ENCODE measurements around the gene ZNF205. TPM values are rescaled to one million over a fixed set of nuclear protein-coding genes. Genes with fewer than 3 reads are reported as not detected.
A peak's percentile ranks its signal among the peaks of the same experiment; 100 is the strongest.

Gene ZNF205
- total and polyA plus RNA-seq, 10 of the 15 experiments (the other 5 are each of a cell fraction or from before 2014, with no cell fraction given) = 0.26 to 1.5 (median 0.78) TPM; not detected in 2

DNA sequence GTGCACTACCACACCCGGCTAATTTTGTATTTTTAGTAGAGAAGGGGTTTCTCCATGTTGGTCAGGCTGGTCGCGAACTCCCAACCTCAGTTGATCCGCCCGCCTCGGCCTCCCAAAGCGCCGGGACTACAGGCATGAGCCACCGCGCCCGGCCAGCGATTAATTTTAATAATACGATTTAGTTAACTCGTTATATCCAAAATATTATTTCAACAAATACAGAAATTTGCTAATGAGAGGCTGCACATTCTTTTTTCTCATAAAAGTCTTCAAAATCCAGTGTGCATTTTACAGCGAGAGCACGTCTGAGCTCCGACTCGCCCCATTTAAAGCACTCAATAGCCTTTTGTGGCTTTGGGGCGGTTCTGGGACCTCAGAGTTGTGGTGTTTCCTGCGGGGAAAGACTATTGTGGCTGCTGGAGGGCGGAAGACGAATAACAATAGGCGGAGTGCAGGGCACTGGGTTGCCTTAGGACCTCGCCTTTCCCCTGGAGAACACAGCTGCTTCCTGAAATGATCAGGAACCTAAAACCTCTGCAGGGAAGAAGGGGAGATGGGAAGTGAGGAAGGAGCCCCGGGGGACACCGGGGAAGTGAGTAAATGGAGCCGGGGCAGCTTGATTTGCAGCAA lies 10.4 kb upstream of the ZNF205 start:
- ChIA-PET SMC1A (ENCODE audit: uncharacterized antibody, unreplicated experiment) (interaction anchor here (0.9 to 7.4 kb wide), 5 partner anchors 10 to 32 kb away, joined by 3 to 67 read pairs (median 5); partner anchors contain the start of genes ZNF205 and ZNF213), CTCF (interaction anchor here (0.6 to 21.2 kb wide), 12 partner anchors 9 to 74 kb away, joined by 3 to 396 read pairs (median 4); partner anchors contain the start of gene IL32), POLR2A (interaction anchor here (0.6 to 2.0 kb wide), 9 partner anchors 14 to 365 kb away, joined by 3 to 11 read pairs (median 6); partner anchors contain the start of gene ZNF213), RAD21 (ENCODE audit: unreplicated experiment) (interaction anchor here (0.7 to 5.0 kb wide), 4 partner anchors 23 to 399 kb away, joined by 3 to 38 read pairs (median 4); no protein-coding TSS in a partner anchor)
- DNase-seq (ENCODE audit: low read depth, low spot score) (no peak), FAIRE-seq (no peak), ATAC-seq (no peak)
- Histone ChIP-seq H3K27me3 (replicated peaks in 1 of 2; ENCODE audit: control insufficient read depth in 2 of 2, insufficient read depth in 2 of 2, low read length in 1 of 2) (no peaks in the 10 kb centered on the region), H3K9ac (ENCODE audit: control insufficient read depth, insufficient read depth, low read length) (peak overlapping the region; percentile 30; the same call in 1 of the 2 replicates), H3K36me3 (ENCODE audit: control insufficient read depth in 2 of 2, insufficient read depth in 2 of 2, low read length in 1 of 2) (no peaks in the 10 kb centered on the region), H3K4me2 (ENCODE audit: control insufficient read depth, insufficient read depth) (peak overlapping the region; percentile 38), H3K79me2 (ENCODE audit: control insufficient read depth, insufficient read depth, low read length) (no peaks in the 10 kb centered on the region), H3K4me1 (ENCODE audit: control insufficient read depth, insufficient read depth, low read length) (peaks cover 22% of the 10 kb centered on the region), H3K4me3 (peak overlapping the region; percentile 42; the same call in 1 of the 2 replicates), H3K9me3 (replicated peaks; ENCODE audit: control insufficient read depth, insufficient read depth, low read length) (no peaks in the 10 kb centered on the region), H4K20me1 (ENCODE audit: control insufficient read depth, insufficient read depth) (no peaks in the 10 kb centered on the region), H3K27ac (ENCODE audit: control insufficient read depth, insufficient read depth) (no peak overlapping the region), H2AFZ (ENCODE audit: control insufficient read depth, low read depth, low read length) (peak overlapping the region; percentile 95)
- BruUV-seq (replicated peaks) = no TSS peak
- in situ Hi-C loops (cut with MboI) = no loop called here
- intact Hi-C loops (cut with micrococcal nuclease; ENCODE audit: unreplicated experiment) = loop anchor here (2.0 kb wide), 1 partner anchor 25 kb away; no protein-coding TSS in a partner anchor
- WGBS (ENCODE audit: insufficient coverage, insufficient replicate concordance, low lambda C conversion rate, missing lambda C conversion rate) = 4% methylated on average over 27 of the region's 27 CpGs
- TF ChIP-seq ZSCAN29 (IDR thresholded peaks at IDR 0.05) (no peak), CHD4 (IDR thresholded peaks at IDR 0.05) (no peak), RAD21 (IDR thresholded peaks at IDR 0.05; ENCODE audit: insufficient read depth, low read depth, low read length) (no peak), TCF12 (IDR thresholded peaks at IDR 0.05; ENCODE audit: low read depth, low read length) (no peak), IKZF2 (IDR thresholded peaks at IDR 0.05) (peak; percentile 26 to 44; a peak in 1 of 4 replicates), SP1 (IDR thresholded peaks at IDR 0.05; ENCODE audit: low read depth, low read length) (no peak), TAF1 (IDR thresholded peaks at IDR 0.05; ENCODE audit: borderline replicate concordance, low read depth, low read length) (no peak), ZNF217 (IDR thresholded peaks at IDR 0.05) (no peak), RAD51 (IDR thresholded peaks at IDR 0.05) (no peak), CBFB (IDR thresholded peaks at IDR 0.05; ENCODE audit: low read depth) (0 out of 2 replicates have a peak, but pooled peaks have one; percentile 39), JUND (IDR thresholded peaks at IDR 0.05; ENCODE audit: low read depth, low read length) (no peak), EGR1 (IDR thresholded peaks at IDR 0.05; ENCODE audit: borderline replicate concordance in 1 of 2, low read depth in 2 of 2, low read length in 2 of 2) (no peak), HDAC2 (IDR thresholded peaks at IDR 0.05) (no peak), EED (IDR thresholded peaks at IDR 0.05; ENCODE audit: low read depth) (peak; percentile 13; the same call in 1 of the 2 replicates), MYB (IDR thresholded peaks at IDR 0.05; ENCODE audit: borderline replicate concordance, low read depth, low read length) (no peak), RUNX3 (IDR thresholded peaks at IDR 0.05; ENCODE audit: low read length) (peak; percentile 71), TCF3 (IDR thresholded peaks at IDR 0.05; ENCODE audit: borderline replicate concordance, insufficient read depth, low read depth, low read length) (no peak)
- TF ChIP-seq, protein P1, sequence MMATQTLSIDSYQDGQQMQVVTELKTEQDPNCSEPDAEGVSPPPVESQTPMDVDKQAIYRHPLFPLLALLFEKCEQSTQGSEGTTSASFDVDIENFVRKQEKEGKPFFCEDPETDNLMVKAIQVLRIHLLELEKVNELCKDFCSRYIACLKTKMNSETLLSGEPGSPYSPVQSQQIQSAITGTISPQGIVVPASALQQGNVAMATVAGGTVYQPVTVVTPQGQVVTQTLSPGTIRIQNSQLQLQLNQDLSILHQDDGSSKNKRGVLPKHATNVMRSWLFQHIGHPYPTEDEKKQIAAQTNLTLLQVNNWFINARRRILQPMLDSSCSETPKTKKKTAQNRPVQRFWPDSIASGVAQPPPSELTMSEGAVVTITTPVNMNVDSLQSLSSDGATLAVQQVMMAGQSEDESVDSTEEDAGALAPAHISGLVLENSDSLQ (IDR thresholded peaks at IDR 0.05) = no peak
- TF ChIP-seq, protein P2, sequence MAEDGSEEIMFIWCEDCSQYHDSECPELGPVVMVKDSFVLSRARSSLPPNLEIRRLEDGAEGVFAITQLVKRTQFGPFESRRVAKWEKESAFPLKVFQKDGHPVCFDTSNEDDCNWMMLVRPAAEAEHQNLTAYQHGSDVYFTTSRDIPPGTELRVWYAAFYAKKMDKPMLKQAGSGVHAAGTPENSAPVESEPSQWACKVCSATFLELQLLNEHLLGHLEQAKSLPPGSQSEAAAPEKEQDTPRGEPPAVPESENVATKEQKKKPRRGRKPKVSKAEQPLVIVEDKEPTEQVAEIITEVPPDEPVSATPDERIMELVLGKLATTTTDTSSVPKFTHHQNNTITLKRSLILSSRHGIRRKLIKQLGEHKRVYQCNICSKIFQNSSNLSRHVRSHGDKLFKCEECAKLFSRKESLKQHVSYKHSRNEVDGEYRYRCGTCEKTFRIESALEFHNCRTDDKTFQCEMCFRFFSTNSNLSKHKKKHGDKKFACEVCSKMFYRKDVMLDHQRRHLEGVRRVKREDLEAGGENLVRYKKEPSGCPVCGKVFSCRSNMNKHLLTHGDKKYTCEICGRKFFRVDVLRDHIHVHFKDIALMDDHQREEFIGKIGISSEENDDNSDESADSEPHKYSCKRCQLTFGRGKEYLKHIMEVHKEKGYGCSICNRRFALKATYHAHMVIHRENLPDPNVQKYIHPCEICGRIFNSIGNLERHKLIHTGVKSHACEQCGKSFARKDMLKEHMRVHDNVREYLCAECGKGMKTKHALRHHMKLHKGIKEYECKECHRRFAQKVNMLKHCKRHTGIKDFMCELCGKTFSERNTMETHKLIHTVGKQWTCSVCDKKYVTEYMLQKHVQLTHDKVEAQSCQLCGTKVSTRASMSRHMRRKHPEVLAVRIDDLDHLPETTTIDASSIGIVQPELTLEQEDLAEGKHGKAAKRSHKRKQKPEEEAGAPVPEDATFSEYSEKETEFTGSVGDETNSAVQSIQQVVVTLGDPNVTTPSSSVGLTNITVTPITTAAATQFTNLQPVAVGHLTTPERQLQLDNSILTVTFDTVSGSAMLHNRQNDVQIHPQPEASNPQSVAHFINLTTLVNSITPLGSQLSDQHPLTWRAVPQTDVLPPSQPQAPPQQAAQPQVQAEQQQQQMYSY (CRISPR knock-in tag; IDR thresholded peaks at IDR 0.05) = no peak
- TF ChIP-seq, protein P3, sequence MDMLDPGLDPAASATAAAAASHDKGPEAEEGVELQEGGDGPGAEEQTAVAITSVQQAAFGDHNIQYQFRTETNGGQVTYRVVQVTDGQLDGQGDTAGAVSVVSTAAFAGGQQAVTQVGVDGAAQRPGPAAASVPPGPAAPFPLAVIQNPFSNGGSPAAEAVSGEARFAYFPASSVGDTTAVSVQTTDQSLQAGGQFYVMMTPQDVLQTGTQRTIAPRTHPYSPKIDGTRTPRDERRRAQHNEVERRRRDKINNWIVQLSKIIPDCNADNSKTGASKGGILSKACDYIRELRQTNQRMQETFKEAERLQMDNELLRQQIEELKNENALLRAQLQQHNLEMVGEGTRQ (IDR thresholded peaks at IDR 0.05; ENCODE audit: borderline replicate concordance, low read depth, low read length) = no peak

Measured in GM12878 (cell line).